Left renal cortex interstitium (tissue), 4 donors: ENCODE measurements around the gene ZNF318. TPM values are rescaled to one million over a fixed set of nuclear protein-coding genes. Genes with fewer than 3 reads are reported as not detected.

ENCODE experiments used
- DNase-seq, 4 donors: peaks; one replicate each; pipeline ENCODE4 v3.0.0-alpha.2; 2013; ENCODE audit warnings: low read depth in 4 of 4, low spot score in 2 of 4, missing footprints in 1 of 4
- polyA plus RNA-seq, 4 donors: library from polyadenylated mRNA; unstranded; fragments of 120-200 nt; gene quantifications; one replicate each; pipeline ENCODE4 v1.2.1, GENCODE V29; 2013; ENCODE audit not compliant: insufficient read length in 4 of 4

ZNF318 gene
- polyA plus RNA-seq, 4 donors: 22.1 to 33.9 (median 28.9) TPM

- no peak for DNase-seq
Measured at GRCh38 chr6:43286980-43287716, 82.3 kb downstream of the ZNF318 start.

GRCh38 chr6:43286456-43286979 is 82.9 kb downstream of the ZNF318 start:
- DNase-seq: no peak

Other genes starting within 250 kb of the ZNF318 start
- gene SRF, start 198.4 kb downstream of the ZNF318 start, polyA plus RNA-seq: 10 to 100 TPM; 26.7 to 36.1 (median 32.1) TPM
- gene CUL9, start 187.5 kb downstream of the ZNF318 start, polyA plus RNA-seq: 10 to 100 TPM; 27.5 to 52.0 (median 39.8) TPM
- 100 to 1,000 TPM in 1 of 4 donors, 10 to 100 TPM in 3; 54.6 to 111 (median 81.2) TPM for gene DNPH1, start 140.2 kb downstream of the ZNF318 start, polyA plus RNA-seq
- gene TTBK1, start 126.2 kb downstream of the ZNF318 start, polyA plus RNA-seq: under 1 TPM; 0.25 to 0.55 (median 0.40) TPM
- 1 to 10 TPM in 2 of 4 donors, under 1 TPM in 2; 0.30 to 2.0 (median 0.99) TPM for gene SLC22A7, start 71.4 kb downstream of the ZNF318 start, polyA plus RNA-seq
- gene CRIP3, start 60.8 kb downstream of the ZNF318 start, polyA plus RNA-seq: 1 to 10 TPM; 2.2 to 9.7 (median 6.0) TPM
- gene ABCC10, start 57.9 kb upstream of the ZNF318 start, polyA plus RNA-seq: 10 to 100 TPM; 17.4 to 34.1 (median 23.8) TPM
- 1 to 10 TPM in 3 of 4 donors, under 1 TPM in 1; 0.93 to 1.9 (median 1.3) TPM for gene DLK2, start 85.9 kb upstream of the ZNF318 start, polyA plus RNA-seq
- 10 to 100 TPM; 24.6 to 50.2 (median 36.8) TPM for gene TJAP1, start 107.9 kb upstream of the ZNF318 start, polyA plus RNA-seq
- gene LRRC73, start 140.7 kb upstream of the ZNF318 start, polyA plus RNA-seq: 1 to 10 TPM in 3 of 4 donors, under 1 TPM in 1; 0.95 to 1.8 (median 1.4) TPM
- gene YIPF3, start 147.3 kb upstream of the ZNF318 start, polyA plus RNA-seq: 100 to 1,000 TPM; 136 to 156 (median 146) TPM
- gene POLR1C, start 147.4 kb upstream of the ZNF318 start, polyA plus RNA-seq: 10 to 100 TPM; 33.9 to 43.6 (median 39.4) TPM
- gene XPO5, start 206.4 kb upstream of the ZNF318 start, polyA plus RNA-seq: 10 to 100 TPM; 39.8 to 58.0 (median 46.0) TPM
- 10 to 100 TPM; 16.8 to 25.0 (median 23.3) TPM for gene POLH, start 206.5 kb upstream of the ZNF318 start, polyA plus RNA-seq